ENCODE results near the gene CDK5R2. TPM values are rescaled to one million over a fixed set of nuclear protein-coding genes. Genes with fewer than 3 reads are reported as not detected.
A peak's percentile ranks its signal among the peaks of the same experiment; 100 is the strongest.

The CDK5R2 gene
- total and polyA plus RNA-seq, 2 of the 13 experiments (the other 11 are each of a cell fraction or from before 2014, with no cell fraction given), result not detected

DNA sequence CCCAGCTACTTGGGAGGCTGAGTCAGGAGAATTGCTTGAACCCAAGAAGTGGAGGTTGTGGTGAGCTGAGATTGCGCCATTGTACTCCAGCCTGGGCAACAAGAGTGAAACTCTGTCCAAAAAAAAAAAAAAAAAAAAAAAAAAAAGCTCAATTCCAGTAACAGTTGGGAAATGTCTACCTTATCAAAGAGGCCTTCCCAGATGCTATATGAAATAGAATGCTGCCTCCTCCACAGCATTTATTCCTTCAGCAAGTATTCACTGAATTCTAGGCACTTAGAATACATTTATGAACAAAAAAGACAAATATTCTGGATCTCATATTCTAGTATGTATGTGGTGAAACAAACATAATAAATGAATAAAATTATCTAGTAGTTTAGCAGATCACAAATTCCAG lies 12.8 kb upstream of the CDK5R2 start:
- TF ChIP-seq TOE1 (CRISPR knock-in tag; IDR thresholded peaks at IDR 0.05), result no peak
- no peak for TF ChIP-seq SATB2 (CRISPR knock-in tag; IDR thresholded peaks at IDR 0.05)
- TF ChIP-seq ZNF678 (CRISPR knock-in tag; IDR thresholded peaks at IDR 0.05), result no peak
- TF ChIP-seq JDP2 (CRISPR knock-in tag; IDR thresholded peaks at IDR 0.05; ENCODE audit: borderline replicate concordance), result no peak
- no peak for TF ChIP-seq PPARG (CRISPR knock-in tag; conservative IDR thresholded peaks at IDR 0.05)
- TF ChIP-seq KMT2B (CRISPR knock-in tag; IDR thresholded peaks at IDR 0.05), result no peak
- in situ Hi-C loops (cut with HindIII; ENCODE audit: extremely low pct_ligation_motif_present, low pct_unique_long_range_greater_than_20kb), result no loop called here
- ChIA-PET CTCF (ENCODE audit: low intra/inter-chr PET ratio, low total read pairs) (no interaction called here), POLR2A (no interaction called here)
- H3K9ac ChIP-seq (ENCODE audit: insufficient read depth, low read depth, low read length), result no peak overlapping the region
- intact Hi-C loops (cut with micrococcal nuclease; ENCODE audit: unreplicated experiment), result no loop called here
- peaks cover 1 to 60% of the 10 kb centered on the region in 2 experiments; a peak in 4 of 5 replicates for H3K27me3 ChIP-seq (ENCODE audit: control insufficient read depth in 1 of 2, insufficient read depth in 2 of 2, low read length in 2 of 2)
- no peaks in the 10 kb centered on the region for H3K36me3 ChIP-seq (replicated peaks in 1 of 2; ENCODE audit: control insufficient read depth in 1 of 2, insufficient read depth in 2 of 2, low read length in 2 of 2)
- FAIRE-seq (no peak), ATAC-seq (no peak), DNase-seq (ENCODE audit: low spot score) (no peak)
- WGBS (ENCODE audit: low lambda C conversion rate), result 10% methylated on average over 1 of the region's 1 CpG
- BruUV-seq (replicated peaks), result no TSS peak
- no peaks in the 10 kb centered on the region for H3K4me1 ChIP-seq (ENCODE audit: insufficient read depth, low read length)
- no peak overlapping the region for H3K27ac ChIP-seq (ENCODE audit: extremely low read length, insufficient read depth, low read length)
- H2AFZ ChIP-seq (ENCODE audit: low read length), result no peak overlapping the region
- no peak overlapping the region for H3K4me3 ChIP-seq (replicated peaks in 1 of 3; ENCODE audit: insufficient read depth in 1 of 3, low read depth in 2 of 3, low read length in 3 of 3)
- no peaks in the 10 kb centered on the region for H3K9me3 ChIP-seq (ENCODE audit: low read length)
- H3K4me2 ChIP-seq (ENCODE audit: low read depth, low read length), result no peak overlapping the region
- no peaks in the 10 kb centered on the region for H3K79me2 ChIP-seq (ENCODE audit: insufficient read depth, low read length)
- no peaks in the 10 kb centered on the region for H4K20me1 ChIP-seq (ENCODE audit: insufficient read depth, low read length)

DNA sequence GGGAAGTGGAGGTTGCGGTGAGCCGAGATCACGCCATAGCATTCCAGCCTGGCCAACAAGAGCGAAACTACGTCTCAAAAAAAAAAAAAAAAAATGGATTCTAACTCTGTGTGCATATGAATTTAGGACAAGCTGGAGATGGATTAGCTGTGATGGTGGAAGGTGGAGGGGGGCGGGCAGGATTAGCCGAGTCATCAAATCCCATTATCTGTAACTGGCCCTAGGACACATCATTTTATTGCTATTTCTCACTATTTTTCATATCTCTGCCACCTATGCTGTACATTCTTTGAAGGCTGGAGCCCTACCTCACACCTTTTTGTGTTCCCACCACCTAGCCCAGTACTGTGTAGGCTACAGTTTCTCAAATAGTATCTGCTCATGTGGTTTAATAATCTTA lies 7.3 kb upstream of the CDK5R2 start:
- no peaks in the 10 kb centered on the region for H4K20me1 ChIP-seq (ENCODE audit: insufficient read depth, low read length)
- H2AFZ ChIP-seq (ENCODE audit: low read length), result no peak overlapping the region
- FAIRE-seq (no peak), ATAC-seq (no peak), DNase-seq (ENCODE audit: low spot score) (no peak)
- intact Hi-C loops (cut with micrococcal nuclease; ENCODE audit: unreplicated experiment), result loop anchor here (10.0 kb wide), 1 partner anchor 87 kb away; no protein-coding TSS in a partner anchor
- H3K79me2 ChIP-seq (ENCODE audit: insufficient read depth, low read length), result no peaks in the 10 kb centered on the region
- H3K4me3 ChIP-seq (replicated peaks in 1 of 3; ENCODE audit: insufficient read depth in 1 of 3, low read depth in 2 of 3, low read length in 3 of 3), result no peak overlapping the region
- TF ChIP-seq MAFK (conservative IDR thresholded peaks at IDR 0.05 in 1 of 2, IDR thresholded peaks at IDR 0.05 in 1 of 2; ENCODE audit: low read length in 2 of 2) (peak; percentile 87 to 95), ZNF776 (CRISPR knock-in tag; IDR thresholded peaks at IDR 0.05) (no peak), MAFF (IDR thresholded peaks at IDR 0.05; ENCODE audit: low read depth, low read length) (peak; percentile 90)
- H3K9me3 ChIP-seq (ENCODE audit: low read length), result no peaks in the 10 kb centered on the region
- peaks cover 1 to 76% of the 10 kb centered on the region in 2 experiments; a peak in 4 of 5 replicates for H3K27me3 ChIP-seq (ENCODE audit: control insufficient read depth in 1 of 2, insufficient read depth in 2 of 2, low read length in 2 of 2)
- H3K4me1 ChIP-seq (ENCODE audit: insufficient read depth, low read length), result no peaks in the 10 kb centered on the region
- no peak overlapping the region for H3K4me2 ChIP-seq (ENCODE audit: low read depth, low read length)
- H3K9ac ChIP-seq (ENCODE audit: insufficient read depth, low read depth, low read length), result no peak overlapping the region
- H3K36me3 ChIP-seq (replicated peaks in 1 of 2; ENCODE audit: control insufficient read depth in 1 of 2, insufficient read depth in 2 of 2, low read length in 2 of 2), result no peaks in the 10 kb centered on the region
- WGBS (ENCODE audit: low lambda C conversion rate), result 50% methylated on average over 7 of the region's 7 CpGs
- ChIA-PET POLR2A (no interaction called here), CTCF (ENCODE audit: low intra/inter-chr PET ratio, low total read pairs) (no interaction called here)
- no TSS peak for BruUV-seq (replicated peaks)
- no peak overlapping the region for H3K27ac ChIP-seq (ENCODE audit: extremely low read length, insufficient read depth, low read length)
- in situ Hi-C loops (cut with HindIII; ENCODE audit: extremely low pct_ligation_motif_present, low pct_unique_long_range_greater_than_20kb), result no loop called here
